GM19328 (cell line): Measurements from ENCODE around the gene OTOF.
"Not testable (repeated sequence)": the region's sequence is repeated elsewhere in the genome, so short reads cannot be mapped to it uniquely, and the experiment has no call there.

Experiments used
- ATAC-seq: cut with Tn5 transposase; IDR thresholded peaks from one replicate; pipeline ENCODE4 v1.9.1; 2021; ENCODE audit warnings: mild to moderate bottlenecking, moderate library complexity; ENCODE audit not compliant: unreplicated experiment

The OTOF gene

DNA sequence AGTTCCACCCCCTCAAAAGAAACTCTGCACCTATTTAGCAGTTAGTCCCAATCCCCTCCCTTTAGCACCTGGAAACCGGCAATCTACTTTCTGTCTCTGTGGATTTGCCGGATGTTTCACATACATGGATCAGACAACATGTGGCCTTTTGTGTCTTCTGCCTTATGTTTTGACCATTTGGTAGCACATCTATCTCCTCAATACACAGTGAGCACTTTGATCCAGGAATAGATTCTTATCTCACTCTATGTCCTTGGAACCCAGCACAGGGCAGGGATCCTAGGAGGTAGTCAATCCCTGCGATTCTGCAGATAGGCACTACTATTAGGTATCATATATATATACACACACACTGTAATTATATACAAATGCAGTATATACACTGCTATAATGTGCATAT, 3.8 kb upstream of the OTOF start:
- no peak for ATAC-seq

DNA sequence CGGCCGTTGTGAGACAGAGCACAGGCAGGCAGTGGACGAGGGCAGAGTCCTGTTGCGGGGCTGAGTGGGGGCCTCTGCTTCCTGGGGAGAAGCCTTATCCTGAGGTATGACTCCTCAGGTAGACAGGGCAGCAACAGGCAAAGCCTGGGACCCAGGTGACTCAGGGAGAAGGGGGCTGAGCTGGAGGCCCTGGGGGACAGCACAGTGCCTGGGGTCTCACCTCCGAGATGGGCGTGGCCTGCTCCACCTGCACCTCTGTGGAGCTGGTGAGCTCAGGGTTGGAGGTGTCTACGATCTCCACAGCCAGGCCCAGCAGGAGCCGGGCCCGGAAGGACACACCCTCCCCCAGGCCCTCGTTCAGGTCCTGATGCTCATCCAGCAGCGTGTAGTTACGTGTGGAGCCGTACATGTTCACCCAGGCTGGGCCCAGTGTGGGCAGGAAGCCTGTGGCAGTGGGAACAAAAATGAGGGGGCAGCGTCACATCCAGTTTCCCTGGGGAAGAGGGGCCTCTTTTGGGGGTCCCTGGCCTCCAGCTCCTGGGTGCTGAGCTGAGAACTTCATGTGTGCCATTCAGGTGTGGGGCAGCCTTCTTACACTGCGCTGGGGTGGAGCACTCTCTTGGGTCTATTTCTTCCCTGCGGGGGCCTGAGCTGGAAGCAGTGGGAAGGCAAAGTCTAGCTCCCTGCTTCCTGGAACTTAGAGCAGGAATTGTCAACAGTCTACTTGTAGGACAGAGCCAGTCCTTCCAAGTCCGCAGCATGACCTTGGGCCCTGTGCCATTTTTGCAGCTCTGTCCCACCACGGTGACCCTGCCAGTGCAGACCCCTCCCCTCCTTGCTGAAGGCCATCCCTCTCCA, 2.9 kb upstream of the OTOF start:
- no peak for ATAC-seq

- no peak for ATAC-seq
Measured at GRCh38 chr2:26479789-26480565, 2.1 kb upstream of the OTOF start.

DNA sequence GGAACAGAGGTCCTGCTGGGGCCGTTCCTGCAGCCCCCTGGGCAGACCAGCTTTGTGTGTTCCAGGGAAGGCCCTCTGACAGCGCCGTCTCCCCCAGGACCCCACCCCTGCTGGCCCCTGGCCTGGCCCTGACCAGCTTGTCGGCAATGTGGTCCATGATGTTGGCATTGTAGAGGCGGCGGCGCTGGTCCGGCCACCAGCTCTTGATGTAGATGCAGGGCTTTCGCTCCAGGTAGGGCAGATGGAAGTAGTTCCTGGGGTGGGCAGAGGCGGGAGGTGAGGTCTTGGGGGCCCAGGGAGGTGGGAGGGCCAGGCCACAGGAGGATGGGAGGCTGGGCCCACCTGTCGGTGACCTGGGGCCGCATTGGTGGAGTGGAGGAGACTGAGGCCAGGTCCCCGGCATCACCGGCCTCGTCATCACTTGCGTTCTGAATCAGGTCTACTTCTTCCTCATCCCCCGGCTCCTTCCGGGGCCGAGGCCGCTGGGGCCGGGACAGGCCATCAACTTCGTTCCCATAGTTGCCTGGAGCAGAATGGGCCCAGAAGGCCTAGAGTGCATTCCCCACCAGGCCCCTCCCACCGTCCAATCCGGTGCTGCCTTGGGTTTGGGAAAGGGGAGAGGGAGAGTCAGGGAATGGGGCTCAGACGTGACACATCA, 1.3 kb upstream of the OTOF start:
- no peak for ATAC-seq

DNA sequence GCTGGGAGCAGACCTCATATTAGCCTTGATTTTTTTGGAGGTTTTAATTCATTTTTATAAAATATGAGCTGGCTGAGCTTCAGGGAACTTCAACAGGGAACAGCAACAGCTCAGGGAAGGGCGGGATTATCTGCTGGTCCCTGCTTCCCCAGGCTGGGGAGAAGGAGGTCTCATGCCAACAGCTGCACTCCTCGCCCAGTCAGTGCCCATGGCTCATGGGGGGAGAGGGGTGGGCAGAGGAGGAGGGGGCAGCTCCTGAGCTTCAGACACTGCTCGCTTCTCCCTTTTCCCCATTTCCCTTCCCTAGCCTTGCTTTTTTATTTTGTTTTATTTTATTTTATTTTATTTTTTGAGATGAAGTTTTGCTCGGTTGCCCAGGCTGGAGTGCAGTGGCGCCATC, 442 bp upstream of the OTOF start:
- ATAC-seq: no peak

DNA sequence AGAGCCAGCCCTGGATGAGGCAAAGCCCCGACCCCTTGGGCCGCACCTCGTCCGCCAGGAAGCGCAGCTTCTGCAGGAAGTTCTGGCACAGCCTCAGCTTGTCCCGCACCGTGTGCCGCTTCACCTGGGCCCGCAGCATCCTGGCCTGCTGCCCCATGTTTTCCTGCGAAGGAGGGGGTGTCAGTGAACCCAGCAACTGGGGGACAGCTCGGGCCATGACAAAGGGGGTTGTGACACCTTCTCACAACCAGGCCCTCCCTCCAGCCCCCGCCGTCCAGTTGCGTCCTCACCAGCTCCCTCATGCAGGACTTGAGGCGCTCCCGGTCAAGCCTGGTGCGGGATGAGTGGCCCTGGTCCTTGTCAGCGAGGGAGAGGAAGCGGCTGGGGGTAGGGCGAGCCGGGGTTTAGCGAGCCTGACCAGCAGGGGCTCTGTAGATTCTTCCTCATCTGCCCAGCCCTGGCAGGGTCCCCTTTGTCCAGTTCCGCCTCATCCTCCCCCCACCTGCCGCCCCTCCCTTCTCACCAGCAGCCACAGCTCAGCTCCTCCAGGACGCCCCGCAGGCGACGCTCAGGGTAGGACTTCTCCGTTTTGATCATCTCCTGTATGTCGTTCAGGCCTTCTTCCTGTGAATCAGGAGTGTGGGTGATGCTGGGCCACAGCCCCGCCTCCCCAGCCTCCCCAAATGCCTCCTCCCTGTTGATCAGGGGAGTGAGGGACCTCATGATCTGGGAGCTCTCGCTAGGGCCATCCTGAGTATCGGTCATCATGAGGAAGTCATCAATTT, 606 bp downstream of the OTOF start:
- ATAC-seq: no peak

GRCh38 chr2:26475832-26476501, 2.0 kb downstream of the OTOF start:
- no peak for ATAC-seq

DNA sequence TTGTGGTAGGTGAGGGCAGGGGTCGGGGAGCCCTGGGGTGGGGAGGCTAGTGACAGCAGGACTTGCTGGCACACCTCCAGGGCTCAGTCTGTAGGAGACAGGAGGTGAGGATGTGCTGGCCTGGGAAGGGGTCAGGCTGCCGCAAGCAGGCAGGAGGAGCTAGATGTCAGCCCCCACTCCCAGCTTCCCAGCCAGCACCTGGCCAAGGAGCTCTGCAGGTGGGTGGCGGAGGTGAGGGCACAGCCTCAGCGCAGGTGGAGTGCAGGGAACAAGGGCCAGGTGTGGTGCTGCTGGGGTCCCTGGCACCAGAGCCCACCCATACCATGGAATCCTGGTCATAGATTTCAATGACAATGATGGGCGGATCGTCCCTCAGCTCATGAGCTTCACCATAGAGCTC, 2.9 kb downstream of the OTOF start:
- ATAC-seq: no peak

GRCh38 chr2:26474261-26474785, 3.6 kb downstream of the OTOF start:
- ATAC-seq: no peak

DNA sequence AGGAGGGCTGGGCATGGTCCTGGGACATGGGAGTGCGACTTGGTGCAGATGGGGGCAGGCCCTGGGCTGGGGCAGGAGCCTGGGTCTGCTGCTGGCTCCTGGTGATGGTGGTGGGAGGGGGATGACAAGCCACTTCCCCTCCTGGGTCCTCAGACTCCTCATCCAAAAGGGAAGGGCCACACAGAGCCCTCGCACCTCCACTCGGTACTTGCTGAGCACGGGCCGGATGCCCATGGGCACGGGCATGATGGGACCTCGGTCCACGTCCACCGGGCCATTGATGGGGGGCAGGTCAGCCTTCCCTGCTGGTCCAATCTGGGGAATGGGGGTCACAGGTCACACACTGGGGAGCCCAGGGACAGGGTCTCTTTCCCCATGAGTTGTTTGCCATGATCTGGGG, 4.1 kb downstream of the OTOF start:
- ATAC-seq: no peak

DNA sequence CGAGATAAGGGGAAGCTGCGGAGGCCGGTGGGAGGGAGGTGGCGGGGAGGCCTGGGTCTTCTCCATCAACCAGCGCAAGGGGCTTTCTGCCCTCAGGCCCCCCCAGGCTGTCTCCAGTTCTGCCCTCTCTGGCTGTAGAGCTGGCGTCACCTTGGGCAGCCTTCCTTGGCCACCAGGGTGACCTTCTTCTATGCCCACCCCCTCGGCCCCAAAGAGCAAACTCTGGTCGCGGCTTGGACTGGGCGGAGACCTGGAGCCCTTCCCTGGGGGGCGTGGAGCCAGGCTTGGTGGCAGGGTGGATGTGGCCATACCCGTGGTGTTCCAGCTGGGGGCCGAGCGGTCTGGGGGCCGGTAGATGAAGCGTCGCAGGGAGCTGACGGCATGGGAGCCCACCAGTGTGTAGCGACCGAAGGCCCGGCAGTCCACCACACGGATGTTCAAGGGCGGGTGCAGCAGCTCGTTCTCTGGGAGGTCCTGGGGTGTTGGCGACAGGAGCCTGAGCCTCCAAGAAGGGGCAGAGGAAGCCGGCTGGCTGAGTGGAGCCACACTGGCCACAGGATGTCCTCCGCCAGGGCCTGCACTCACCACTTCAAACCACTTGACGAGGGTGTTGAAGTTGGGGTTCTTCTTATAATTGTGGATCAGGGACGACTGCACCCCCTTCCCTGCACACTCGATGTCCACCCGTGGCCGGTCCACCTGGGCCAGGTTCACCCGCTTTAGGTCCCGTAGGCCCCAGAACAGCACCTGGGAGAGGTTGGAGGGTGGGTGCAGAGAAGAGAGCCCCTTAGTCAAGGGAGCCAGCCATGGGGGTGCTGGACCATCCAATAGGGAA, 4.9 kb downstream of the OTOF start:
- no peak for ATAC-seq

- no peak for ATAC-seq
Measured at GRCh38 chr2:26471766-26472706, 5.9 kb downstream of the OTOF start.

GRCh38 chr2:26471289-26471688, 6.6 kb downstream of the OTOF start:
- no peak for ATAC-seq

DNA sequence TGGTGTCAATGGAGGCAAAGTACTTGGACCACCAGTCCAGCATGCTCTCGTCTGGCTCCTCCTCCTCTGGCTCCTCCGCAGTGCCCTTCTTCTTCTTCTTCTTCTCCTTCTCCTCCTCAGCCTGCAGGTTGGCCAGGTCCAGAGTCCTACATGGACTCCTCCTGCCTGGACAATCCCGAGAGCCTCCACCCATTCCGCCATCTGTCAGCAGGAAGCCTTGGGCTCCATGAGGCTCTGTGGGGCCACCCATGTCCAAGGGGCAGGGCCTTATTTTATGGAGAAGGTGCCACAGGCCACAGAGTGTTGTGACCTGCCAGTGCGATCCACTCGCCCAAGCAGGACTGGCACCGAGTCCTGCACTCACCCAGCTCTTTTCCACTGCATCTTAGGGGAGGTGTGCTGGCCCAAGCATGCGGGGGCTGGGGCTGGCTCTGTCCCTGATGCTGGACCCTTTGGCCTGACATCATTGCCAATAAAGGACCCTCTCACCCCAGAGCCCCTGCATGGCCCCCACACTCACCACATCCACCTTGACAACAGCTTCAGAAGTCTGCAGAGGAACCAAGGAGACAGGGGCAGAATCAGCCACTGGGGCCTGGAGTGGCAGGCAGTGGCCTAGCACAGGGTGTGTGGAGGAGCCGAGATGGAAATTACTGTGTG, 7.2 kb downstream of the OTOF start:
- ATAC-seq: no peak

- no peak for ATAC-seq
Measured at GRCh38 chr2:26469955-26470354, 8.0 kb downstream of the OTOF start.

DNA sequence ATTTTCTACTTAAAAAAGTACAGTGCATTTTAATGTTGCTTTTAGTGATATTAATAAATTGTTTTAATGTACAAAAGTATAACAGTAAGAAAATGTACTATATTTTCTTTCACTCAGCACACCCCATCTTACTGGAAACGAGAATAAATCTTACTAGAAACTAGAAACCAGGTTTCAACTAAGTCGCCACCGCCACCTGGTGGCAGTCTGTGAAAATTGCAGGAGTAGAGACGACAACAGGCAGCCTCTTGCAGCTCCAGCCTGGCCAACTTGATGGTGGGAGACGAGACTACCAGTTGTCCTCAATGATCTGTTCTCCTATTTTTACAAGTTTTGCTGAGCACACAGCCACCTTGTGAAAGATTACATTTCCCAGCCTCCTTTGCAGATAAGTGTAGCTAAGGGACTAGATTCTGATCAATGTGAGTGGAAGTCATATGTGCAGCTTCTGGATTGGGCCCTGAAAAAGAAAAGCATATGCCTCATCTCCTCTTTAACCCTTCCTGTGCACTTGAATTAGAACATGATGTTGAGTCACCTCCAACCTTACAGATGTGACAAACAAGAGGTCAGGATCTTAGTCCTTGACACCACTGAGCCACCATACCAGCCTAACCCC, 8.7 kb downstream of the OTOF start:
- no peak for ATAC-seq

GRCh38 chr2:26468544-26468943, 9.4 kb downstream of the OTOF start:
- ATAC-seq: not testable (repeated sequence)
